ENCODE measurements around the gene SELPLG.

DNA sequence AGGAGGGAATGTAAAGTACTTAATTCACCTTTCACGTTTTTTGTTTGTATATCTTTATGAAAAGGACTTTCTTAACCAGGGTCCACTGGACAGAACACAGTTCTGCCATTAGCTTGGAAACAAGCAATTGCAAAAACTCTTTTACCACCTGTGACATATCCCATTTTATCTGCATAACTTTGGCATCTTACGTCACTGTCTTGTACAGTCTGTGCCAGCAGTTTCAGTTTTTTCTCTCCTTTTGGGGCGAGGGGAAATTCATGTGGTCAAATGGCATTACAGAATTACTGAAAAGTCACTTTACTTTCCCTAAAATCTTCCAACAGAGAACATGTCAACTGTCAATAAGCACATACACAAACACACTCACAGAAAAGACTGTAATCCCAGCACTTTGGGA is 43.7 kb upstream of the SELPLG start:
- no peak for TF ChIP-seq GABPA (IDR thresholded peaks at IDR 0.05; ENCODE audit: low read depth)
- TF ChIP-seq, protein P1, sequence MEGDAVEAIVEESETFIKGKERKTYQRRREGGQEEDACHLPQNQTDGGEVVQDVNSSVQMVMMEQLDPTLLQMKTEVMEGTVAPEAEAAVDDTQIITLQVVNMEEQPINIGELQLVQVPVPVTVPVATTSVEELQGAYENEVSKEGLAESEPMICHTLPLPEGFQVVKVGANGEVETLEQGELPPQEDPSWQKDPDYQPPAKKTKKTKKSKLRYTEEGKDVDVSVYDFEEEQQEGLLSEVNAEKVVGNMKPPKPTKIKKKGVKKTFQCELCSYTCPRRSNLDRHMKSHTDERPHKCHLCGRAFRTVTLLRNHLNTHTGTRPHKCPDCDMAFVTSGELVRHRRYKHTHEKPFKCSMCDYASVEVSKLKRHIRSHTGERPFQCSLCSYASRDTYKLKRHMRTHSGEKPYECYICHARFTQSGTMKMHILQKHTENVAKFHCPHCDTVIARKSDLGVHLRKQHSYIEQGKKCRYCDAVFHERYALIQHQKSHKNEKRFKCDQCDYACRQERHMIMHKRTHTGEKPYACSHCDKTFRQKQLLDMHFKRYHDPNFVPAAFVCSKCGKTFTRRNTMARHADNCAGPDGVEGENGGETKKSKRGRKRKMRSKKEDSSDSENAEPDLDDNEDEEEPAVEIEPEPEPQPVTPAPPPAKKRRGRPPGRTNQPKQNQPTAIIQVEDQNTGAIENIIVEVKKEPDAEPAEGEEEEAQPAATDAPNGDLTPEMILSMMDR (IDR thresholded peaks at IDR 0.05; ENCODE audit: insufficient read depth, low read length), result no peak
- no peak for TF ChIP-seq POLR2AphosphoS5 (IDR thresholded peaks at IDR 0.05; ENCODE audit: low read depth)
- TF ChIP-seq, protein P2, sequence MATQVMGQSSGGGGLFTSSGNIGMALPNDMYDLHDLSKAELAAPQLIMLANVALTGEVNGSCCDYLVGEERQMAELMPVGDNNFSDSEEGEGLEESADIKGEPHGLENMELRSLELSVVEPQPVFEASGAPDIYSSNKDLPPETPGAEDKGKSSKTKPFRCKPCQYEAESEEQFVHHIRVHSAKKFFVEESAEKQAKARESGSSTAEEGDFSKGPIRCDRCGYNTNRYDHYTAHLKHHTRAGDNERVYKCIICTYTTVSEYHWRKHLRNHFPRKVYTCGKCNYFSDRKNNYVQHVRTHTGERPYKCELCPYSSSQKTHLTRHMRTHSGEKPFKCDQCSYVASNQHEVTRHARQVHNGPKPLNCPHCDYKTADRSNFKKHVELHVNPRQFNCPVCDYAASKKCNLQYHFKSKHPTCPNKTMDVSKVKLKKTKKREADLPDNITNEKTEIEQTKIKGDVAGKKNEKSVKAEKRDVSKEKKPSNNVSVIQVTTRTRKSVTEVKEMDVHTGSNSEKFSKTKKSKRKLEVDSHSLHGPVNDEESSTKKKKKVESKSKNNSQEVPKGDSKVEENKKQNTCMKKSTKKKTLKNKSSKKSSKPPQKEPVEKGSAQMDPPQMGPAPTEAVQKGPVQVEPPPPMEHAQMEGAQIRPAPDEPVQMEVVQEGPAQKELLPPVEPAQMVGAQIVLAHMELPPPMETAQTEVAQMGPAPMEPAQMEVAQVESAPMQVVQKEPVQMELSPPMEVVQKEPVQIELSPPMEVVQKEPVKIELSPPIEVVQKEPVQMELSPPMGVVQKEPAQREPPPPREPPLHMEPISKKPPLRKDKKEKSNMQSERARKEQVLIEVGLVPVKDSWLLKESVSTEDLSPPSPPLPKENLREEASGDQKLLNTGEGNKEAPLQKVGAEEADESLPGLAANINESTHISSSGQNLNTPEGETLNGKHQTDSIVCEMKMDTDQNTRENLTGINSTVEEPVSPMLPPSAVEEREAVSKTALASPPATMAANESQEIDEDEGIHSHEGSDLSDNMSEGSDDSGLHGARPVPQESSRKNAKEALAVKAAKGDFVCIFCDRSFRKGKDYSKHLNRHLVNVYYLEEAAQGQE (IDR thresholded peaks at IDR 0.05; ENCODE audit: insufficient replicate concordance, low read depth), result no peak
- no peak for TF ChIP-seq SPI1 (IDR thresholded peaks at IDR 0.05; ENCODE audit: borderline replicate concordance, low read depth)
